Urothelium cell line (cell line): ENCODE measurements around the gene STK17A.
"Not testable (repeated sequence)": the region's sequence is repeated elsewhere in the genome, so short reads cannot be mapped to it uniquely, and the experiment has no call there.

Experiments used
- DNase-seq: peaks from one replicate; pipeline ENCODE4 v3.0.0; 2011; ENCODE audit warnings: low spot score, mixed read lengths
- FAIRE-seq: peaks from 2 replicates; lab custom pipeline; 2011; peaks lifted over from hg19 to GRCh38; lab: Jason Lieb, UNC

Gene STK17A

GRCh38 chr7:43653891-43654504 lies 71.1 kb downstream of the STK17A start:
- FAIRE-seq (no peak), DNase-seq (no peak)

- no peak for DNase-seq
- no peak for FAIRE-seq
Observed at GRCh38 chr7:43655584-43655983, 72.7 kb downstream of the STK17A start.

- DNase-seq (no peak), FAIRE-seq (no peak)
Observed at GRCh38 chr7:43656997-43657396, 74.1 kb downstream of the STK17A start.

- FAIRE-seq (no peak), DNase-seq (no peak)
Observed at GRCh38 chr7:43658718-43659548, 76.0 kb downstream of the STK17A start.

- FAIRE-seq (no peak), DNase-seq (no peak)
Observed at GRCh38 chr7:43659549-43659896, 76.6 kb downstream of the STK17A start.

GRCh38 chr7:43660141-43660540 lies 77.2 kb downstream of the STK17A start:
- DNase-seq (no peak), FAIRE-seq (no peak)

- no peak for FAIRE-seq
- DNase-seq = no peak
Observed at GRCh38 chr7:43664681-43665080, 81.8 kb downstream of the STK17A start.

GRCh38 chr7:43666938-43667337 lies 84.0 kb downstream of the STK17A start:
- FAIRE-seq = no peak
- no peak for DNase-seq

- no peak for FAIRE-seq
- DNase-seq = no peak
Observed at GRCh38 chr7:43668035-43668434, 85.1 kb downstream of the STK17A start.

GRCh38 chr7:43669286-43670081 lies 86.6 kb downstream of the STK17A start:
- no peak for DNase-seq
- FAIRE-seq = no peak

GRCh38 chr7:43671521-43671920 lies 88.6 kb downstream of the STK17A start:
- FAIRE-seq (no peak), DNase-seq (no peak)

GRCh38 chr7:43673243-43673976 lies 90.5 kb downstream of the STK17A start:
- not testable (repeated sequence) for DNase-seq, FAIRE-seq

GRCh38 chr7:43674559-43675436 lies 91.9 kb downstream of the STK17A start:
- DNase-seq (peak; percentile 59), FAIRE-seq (peak; percentile 55)
